WI38 (cell line): ENCODE measurements around the gene ATP8B2.
"Not testable (repeated sequence)": the region's sequence is repeated elsewhere in the genome, so short reads cannot be mapped to it uniquely, and the experiment has no call there.

Source experiments
- H3K4me3 ChIP-seq: 2 replicates; pipeline ENCODE4 v1.5.1; 2011; ENCODE audit warnings: low read depth, mild to moderate bottlenecking, control low read depth, low read length
- CTCF ChIP-seq: IDR thresholded peaks from 2 replicates; pipeline ENCODE4 v1.5.1; 2012; ENCODE audit warnings: low read depth, mild to moderate bottlenecking, control low read depth, low read length

ATP8B2 gene

GRCh38 chr1:154318386-154318785 lies 6.9 kb upstream of the ATP8B2 start:
- no peak overlapping the region for H3K4me3 ChIP-seq
- TF ChIP-seq CTCF = no peak

DNA sequence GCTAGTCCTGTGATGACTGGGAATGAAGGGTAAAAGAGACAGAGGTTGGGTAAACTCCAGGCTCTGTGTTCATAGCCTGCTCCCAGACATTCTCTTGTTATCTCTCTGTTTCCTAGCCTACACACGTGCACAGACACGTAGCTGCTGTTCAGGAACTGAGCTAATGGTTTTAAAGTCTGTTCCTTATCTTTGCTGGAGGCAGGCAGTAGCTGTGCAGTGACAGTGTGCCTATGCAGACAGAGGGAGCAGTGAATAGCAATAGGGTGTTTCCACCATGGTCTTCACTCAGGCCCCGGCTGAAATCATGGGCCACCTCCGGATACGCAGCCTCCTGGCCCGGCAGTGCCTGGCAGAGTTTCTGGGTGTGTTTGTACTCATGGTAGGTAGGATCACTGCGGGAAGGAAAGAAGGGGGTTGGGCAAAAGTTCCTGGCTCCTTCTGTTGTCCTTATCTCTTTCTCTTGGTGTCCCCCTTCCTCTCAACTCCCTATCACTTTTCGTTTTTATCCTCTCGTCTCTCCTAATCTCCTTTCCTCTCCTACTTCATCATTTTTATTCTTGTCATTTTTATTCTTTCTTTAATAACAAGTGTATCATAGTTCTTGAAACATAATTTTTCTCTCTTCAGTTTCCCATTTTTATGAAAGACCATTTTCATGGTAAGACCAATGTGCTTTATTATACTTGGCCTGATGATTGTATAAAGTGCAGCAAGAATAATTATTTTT lies 4.3 kb upstream of the ATP8B2 start, which contains the start of gene AQP10:
AQP10 (plus strand) TSS at position 212 of the 727 bp plus-strand sequence; CDS start at position 275, 63 bp downstream.
- no peak for TF ChIP-seq CTCF
- no peak within 1 kb of the TSS for H3K4me3 ChIP-seq

GRCh38 chr1:154321609-154321934 lies 3.8 kb upstream of the ATP8B2 start:
- H3K4me3 ChIP-seq = not testable (repeated sequence)

DNA sequence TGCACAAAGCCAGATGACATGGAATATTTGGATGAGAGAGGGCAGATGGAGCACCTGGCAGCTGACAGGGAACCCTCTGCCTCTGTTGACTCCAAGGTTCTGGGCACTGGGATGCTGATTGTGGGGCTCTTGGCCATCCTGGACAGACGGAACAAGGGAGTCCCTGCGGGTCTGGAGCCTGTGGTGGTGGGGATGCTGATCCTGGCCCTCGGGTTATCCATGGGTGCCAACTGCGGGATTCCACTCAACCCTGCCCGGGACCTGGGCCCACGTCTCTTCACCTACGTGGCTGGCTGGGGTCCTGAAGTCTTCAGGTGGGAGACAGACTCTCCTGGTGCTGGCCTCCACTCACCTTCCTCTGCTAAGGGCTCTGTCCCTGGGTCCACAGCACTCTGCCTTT lies 1.8 kb upstream of the ATP8B2 start:
- TF ChIP-seq CTCF = no peak
- H3K4me3 ChIP-seq = no peak overlapping the region

GRCh38 chr1:154324241-154324640 lies 1.1 kb upstream of the ATP8B2 start:
- no peak overlapping the region for H3K4me3 ChIP-seq
- no peak for TF ChIP-seq CTCF

DNA sequence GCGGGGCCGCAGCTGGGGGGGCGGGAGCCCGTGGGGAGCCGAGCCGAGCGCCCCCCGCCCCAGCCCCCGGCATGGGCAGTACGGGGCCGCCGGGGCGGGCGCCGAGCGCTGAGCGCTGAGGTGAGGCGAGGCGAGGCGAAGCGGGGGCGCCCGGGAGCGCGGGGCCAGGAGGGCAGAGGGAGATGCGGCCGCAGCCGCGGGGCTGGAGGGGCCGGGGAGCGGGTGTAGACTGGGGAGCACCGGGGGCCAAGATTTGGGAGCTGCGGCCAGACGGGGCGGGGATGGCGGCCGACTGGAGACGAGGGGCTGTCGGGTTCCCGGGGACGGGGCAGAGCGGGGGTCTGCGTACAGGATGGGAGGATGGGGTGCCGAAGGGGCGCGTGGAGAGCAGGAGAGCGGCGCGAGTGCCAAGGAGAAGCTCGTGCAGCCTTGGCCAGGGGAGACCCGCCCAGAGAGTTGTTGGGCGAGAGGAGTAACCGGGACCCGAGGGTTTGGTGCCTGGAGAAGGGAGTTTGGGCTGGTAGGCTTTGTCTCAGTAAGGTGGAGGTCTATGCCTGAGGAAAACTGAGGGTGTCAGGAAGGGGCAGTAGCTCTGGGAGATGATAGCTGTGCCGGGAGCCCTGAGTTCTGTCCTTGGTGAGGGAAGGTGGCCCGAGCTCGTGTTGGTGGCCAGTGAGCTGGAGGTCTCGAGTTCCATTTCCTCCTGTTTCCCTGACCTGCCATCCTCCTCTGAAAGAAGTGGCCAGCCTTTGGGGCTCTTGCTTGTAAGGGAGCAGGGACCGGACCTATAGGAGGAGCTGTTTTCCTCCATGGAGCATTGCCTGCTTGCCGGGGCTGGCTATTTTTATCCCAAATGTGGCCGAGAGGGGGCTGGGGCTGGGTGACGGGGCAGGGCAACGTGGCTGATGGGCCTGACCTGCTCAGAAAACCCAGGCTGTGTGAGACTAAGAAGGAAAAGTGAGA lies 539 bp downstream of the ATP8B2 start:
- H3K4me3 ChIP-seq = peak overlapping the region; percentile 91
- TF ChIP-seq CTCF = peak; percentile 74

- H3K4me3 ChIP-seq = peak overlapping the region; percentile 91
- no peak for TF ChIP-seq CTCF
Observed at GRCh38 chr1:154326546-154327465, 1.5 kb downstream of the ATP8B2 start.
